ENCODE results near the gene RPL27. TPM values are rescaled to one million over a fixed set of nuclear protein-coding genes. Genes with fewer than 3 reads are reported as not detected.

RPL27 gene
- total and polyA plus RNA-seq, 2 donors (not counting 1 experiment from before 2014, with no cell fraction given) = 902 to 3,346 TPM

DNA sequence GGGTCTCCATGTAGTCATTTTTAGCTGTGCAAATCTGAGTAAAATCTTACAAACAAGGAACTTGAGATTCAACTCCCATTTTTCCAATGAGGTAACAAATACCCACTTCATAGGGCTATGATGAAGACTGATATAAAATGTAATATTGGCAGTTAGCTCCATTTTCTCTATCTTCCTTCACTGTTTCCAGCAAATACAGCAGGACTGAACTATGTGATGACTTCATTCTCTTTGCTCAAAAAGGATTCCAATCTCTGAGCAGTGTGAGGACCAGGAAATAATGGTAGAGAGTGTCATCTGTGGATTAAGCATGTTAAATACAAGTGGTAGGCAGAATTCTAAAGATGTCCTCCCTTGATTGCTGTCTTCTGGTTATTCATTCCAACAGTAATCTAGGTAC lies 45.1 kb downstream of the RPL27 start:
- no peaks in the 10 kb centered on the region for H3K36me3 ChIP-seq (ENCODE audit: control insufficient read depth, insufficient read depth, low read length)
- H3K9ac ChIP-seq (ENCODE audit: insufficient read depth, low read length) = no peak overlapping the region
- H3K27ac ChIP-seq (ENCODE audit: insufficient read depth, low read length) = no peak overlapping the region
- peak in 1 of 2 donors; percentile 33 for DNase-seq (ENCODE audit: low read depth in 2 of 2)
- no peak overlapping the region for H2AFZ ChIP-seq (ENCODE audit: low read length)
- no peaks in the 10 kb centered on the region for H3K79me2 ChIP-seq (ENCODE audit: control insufficient read depth, insufficient read depth, low read length)
- H3K4me1 ChIP-seq (ENCODE audit: control insufficient read depth, extremely low read depth, insufficient read depth, low read length) = no peaks in the 10 kb centered on the region
- H4K20me1 ChIP-seq (ENCODE audit: control insufficient read depth, extremely low read depth, insufficient read depth, low read length) = no peaks in the 10 kb centered on the region
- H3K9me3 ChIP-seq (ENCODE audit: control insufficient read depth, insufficient read depth, low read depth, low read length) = no peaks in the 10 kb centered on the region
- H3K27me3 ChIP-seq (ENCODE audit: control insufficient read depth, insufficient read depth, low read length) = no peaks in the 10 kb centered on the region
- no peak overlapping the region for H3K4me2 ChIP-seq (ENCODE audit: extremely low read depth, insufficient read depth, low read length)
- TF ChIP-seq EZH2 (IDR thresholded peaks at IDR 0.05; ENCODE audit: low read length, missing control alignments) (no peak), CTCF (conservative IDR thresholded peaks at IDR 0.05 in 1 of 2, IDR thresholded peaks at IDR 0.05 in 1 of 2; ENCODE audit: low read depth in 1 of 2, low read length in 2 of 2) (no peak)
- no peak overlapping the region for H3K4me3 ChIP-seq (replicated peaks in 1 of 4; ENCODE audit: control extremely low read depth in 1 of 4, insufficient read depth in 1 of 4, low read depth in 3 of 4, low read length in 4 of 4)

- Histone ChIP-seq H3K36me3 (ENCODE audit: control insufficient read depth, insufficient read depth, low read length) (no peaks in the 10 kb centered on the region), H3K4me3 (replicated peaks in 1 of 4; ENCODE audit: control extremely low read depth in 1 of 4, insufficient read depth in 1 of 4, low read depth in 3 of 4, low read length in 4 of 4) (no peak overlapping the region), H4K20me1 (ENCODE audit: control insufficient read depth, extremely low read depth, insufficient read depth, low read length) (no peaks in the 10 kb centered on the region), H3K27me3 (ENCODE audit: control insufficient read depth, insufficient read depth, low read length) (no peaks in the 10 kb centered on the region), H3K4me2 (ENCODE audit: extremely low read depth, insufficient read depth, low read length) (no peak overlapping the region), H3K4me1 (ENCODE audit: control insufficient read depth, extremely low read depth, insufficient read depth, low read length) (no peaks in the 10 kb centered on the region), H2AFZ (ENCODE audit: low read length) (no peak overlapping the region), H3K79me2 (ENCODE audit: control insufficient read depth, insufficient read depth, low read length) (no peaks in the 10 kb centered on the region), H3K27ac (ENCODE audit: insufficient read depth, low read length) (no peak overlapping the region), H3K9me3 (ENCODE audit: control insufficient read depth, insufficient read depth, low read depth, low read length) (no peaks in the 10 kb centered on the region), H3K9ac (ENCODE audit: insufficient read depth, low read length) (no peak overlapping the region)
- TF ChIP-seq CTCF (conservative IDR thresholded peaks at IDR 0.05 in 1 of 2, IDR thresholded peaks at IDR 0.05 in 1 of 2; ENCODE audit: low read depth in 1 of 2, low read length in 2 of 2) = no peak
- no peak for TF ChIP-seq EZH2 (IDR thresholded peaks at IDR 0.05; ENCODE audit: low read length, missing control alignments)
- no peak for DNase-seq (ENCODE audit: low read depth in 2 of 2)
These were observed 45.8 kb downstream of the RPL27 start for GRCh38 chr17:43044024-43044423.

DNA sequence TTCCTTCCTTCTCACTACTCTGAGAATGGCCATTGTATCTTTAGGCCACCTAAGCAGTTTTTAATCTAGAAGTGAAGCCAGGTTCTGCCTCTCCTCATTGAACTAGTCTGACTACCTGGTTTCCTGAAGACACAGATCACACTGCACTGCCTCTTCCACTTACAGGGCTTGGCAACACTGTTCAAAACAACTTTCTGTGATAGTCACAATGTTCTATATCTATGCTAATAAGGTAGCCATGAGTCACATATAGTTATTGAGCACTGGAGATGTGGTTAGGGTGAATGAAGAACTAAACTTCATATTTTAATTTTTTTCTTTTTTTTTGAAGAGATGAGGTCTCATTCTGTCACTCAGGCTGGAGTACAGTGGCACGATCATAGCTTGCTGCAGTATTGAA lies 53.8 kb downstream of the RPL27 start:
- peak in 1 of 2 donors; percentile 19 for DNase-seq (ENCODE audit: low read depth in 2 of 2)
- Histone ChIP-seq H3K4me1 (ENCODE audit: control insufficient read depth, extremely low read depth, insufficient read depth, low read length) (no peaks in the 10 kb centered on the region), H2AFZ (ENCODE audit: low read length) (no peak overlapping the region), H3K4me3 (replicated peaks in 1 of 4; ENCODE audit: control extremely low read depth in 1 of 4, insufficient read depth in 1 of 4, low read depth in 3 of 4, low read length in 4 of 4) (no peak overlapping the region), H3K9me3 (ENCODE audit: control insufficient read depth, insufficient read depth, low read depth, low read length) (no peaks in the 10 kb centered on the region), H3K4me2 (ENCODE audit: extremely low read depth, insufficient read depth, low read length) (no peak overlapping the region), H3K36me3 (ENCODE audit: control insufficient read depth, insufficient read depth, low read length) (no peaks in the 10 kb centered on the region), H4K20me1 (ENCODE audit: control insufficient read depth, extremely low read depth, insufficient read depth, low read length) (no peaks in the 10 kb centered on the region), H3K27me3 (ENCODE audit: control insufficient read depth, insufficient read depth, low read length) (no peaks in the 10 kb centered on the region), H3K27ac (ENCODE audit: insufficient read depth, low read length) (no peak overlapping the region), H3K79me2 (ENCODE audit: control insufficient read depth, insufficient read depth, low read length) (no peaks in the 10 kb centered on the region), H3K9ac (ENCODE audit: insufficient read depth, low read length) (no peak overlapping the region)
- TF ChIP-seq CTCF (conservative IDR thresholded peaks at IDR 0.05 in 1 of 2, IDR thresholded peaks at IDR 0.05 in 1 of 2; ENCODE audit: low read depth in 1 of 2, low read length in 2 of 2) = no peak
- no peak for TF ChIP-seq EZH2 (IDR thresholded peaks at IDR 0.05; ENCODE audit: low read length, missing control alignments)

Other genes starting within 250 kb of the RPL27 start
- gene RAMP2, start 237.2 kb upstream of the RPL27 start, total RNA-seq = 0.17 and 0.26 TPM in 2 replicates
- 0.17 and 0.45 TPM in 2 replicates for gene RAMP2, start 237.2 kb upstream of the RPL27 start, polyA plus RNA-seq
- 43.6 and 44.7 TPM in 2 replicates for gene VPS25, start 225.0 kb upstream of the RPL27 start, total RNA-seq
- 92.7 and 121 TPM in 2 replicates for gene VPS25, start 225.0 kb upstream of the RPL27 start, polyA plus RNA-seq
- under 0.01 and 0.51 TPM in 2 replicates for gene WNK4, start 217.8 kb upstream of the RPL27 start, total RNA-seq
- 0.35 and 0.84 TPM in 2 replicates for gene WNK4, start 217.8 kb upstream of the RPL27 start, polyA plus RNA-seq
- gene COA3, start 199.7 kb upstream of the RPL27 start, total RNA-seq = 53.5 and 59.8 TPM in 2 replicates
- gene COA3, start 199.7 kb upstream of the RPL27 start, polyA plus RNA-seq = 80.3 and 97.1 TPM in 2 replicates
- gene CNTD1, start 199.6 kb upstream of the RPL27 start, total RNA-seq = 0.26 and 0.66 TPM in 2 replicates
- gene CNTD1, start 199.6 kb upstream of the RPL27 start, polyA plus RNA-seq = 0.14 TPM in 1 of 2 replicates, not detected in the other
- 97.3 and 150 TPM in 2 replicates for gene BECN1, start 174.1 kb upstream of the RPL27 start, total RNA-seq
- gene BECN1, start 174.1 kb upstream of the RPL27 start, polyA plus RNA-seq = 87.4 and 90.4 TPM in 2 replicates
- gene PSME3, start 165.0 kb upstream of the RPL27 start, total RNA-seq = 44.9 and 50.7 TPM in 2 replicates
- 133 and 177 TPM in 2 replicates for gene PSME3, start 165.0 kb upstream of the RPL27 start, polyA plus RNA-seq
- 0.26 and 0.33 TPM in 2 replicates for gene AOC2, start 153.8 kb upstream of the RPL27 start, total RNA-seq
- gene AOC2, start 153.8 kb upstream of the RPL27 start, polyA plus RNA-seq = 0.09 and 0.12 TPM in 2 replicates
- gene AOC3, start 147.2 kb upstream of the RPL27 start, total RNA-seq = 0.17 and 0.26 TPM in 2 replicates
- 0.23 and 3.5 TPM in 2 replicates for gene AOC3, start 147.2 kb upstream of the RPL27 start, polyA plus RNA-seq
- gene G6PC1, start 97.6 kb upstream of the RPL27 start, total RNA-seq = not detected in 2 replicates
- gene G6PC1, start 97.6 kb upstream of the RPL27 start, polyA plus RNA-seq = not detected in 2 replicates
- gene AARSD1, start 34.0 kb upstream of the RPL27 start, total RNA-seq = 17.7 and 21.6 TPM in 2 replicates
- gene AARSD1, start 34.0 kb upstream of the RPL27 start, polyA plus RNA-seq = 37.3 and 51.2 TPM in 2 replicates
- gene PTGES3L, start 18.3 kb upstream of the RPL27 start, total RNA-seq = 0.17 TPM in 1 of 2 replicates, not detected in the other
- gene PTGES3L, start 18.3 kb upstream of the RPL27 start, polyA plus RNA-seq = 0.24 and 1.7 TPM in 2 replicates
- 7.7 and 8.8 TPM in 2 replicates for gene RUNDC1, start 17.9 kb upstream of the RPL27 start, total RNA-seq
- 6.3 and 8.0 TPM in 2 replicates for gene RUNDC1, start 17.9 kb upstream of the RPL27 start, polyA plus RNA-seq
- gene IFI35, start 8.4 kb downstream of the RPL27 start, total RNA-seq = 31.3 and 34.5 TPM in 2 replicates
- gene IFI35, start 8.4 kb downstream of the RPL27 start, polyA plus RNA-seq = 33.4 and 52.0 TPM in 2 replicates
- gene VAT1, start 24.0 kb downstream of the RPL27 start, total RNA-seq = 259 and 297 TPM in 2 replicates
- gene VAT1, start 24.0 kb downstream of the RPL27 start, polyA plus RNA-seq = 234 and 362 TPM in 2 replicates
- 0.77 and 0.99 TPM in 2 replicates for gene RND2, start 26.8 kb downstream of the RPL27 start, total RNA-seq
- 0.54 and 0.95 TPM in 2 replicates for gene RND2, start 26.8 kb downstream of the RPL27 start, polyA plus RNA-seq
- gene BRCA1, start 126.9 kb downstream of the RPL27 start, total RNA-seq = 5.1 and 9.9 TPM in 2 replicates
- 7.5 and 18.3 TPM in 2 replicates for gene BRCA1, start 126.9 kb downstream of the RPL27 start, polyA plus RNA-seq
- gene NBR1, start 172.8 kb downstream of the RPL27 start, total RNA-seq = 93.2 and 134 TPM in 2 replicates
- 82.9 and 91.8 TPM in 2 replicates for gene NBR1, start 172.8 kb downstream of the RPL27 start, polyA plus RNA-seq
- gene TMEM106A, start 213.5 kb downstream of the RPL27 start, total RNA-seq = 0.77 and 1.5 TPM in 2 replicates
- 6.7 and 9.3 TPM in 2 replicates for gene TMEM106A, start 213.5 kb downstream of the RPL27 start, polyA plus RNA-seq
- not detected in 2 replicates for gene CCDC200, start 230.2 kb downstream of the RPL27 start, total RNA-seq
- not detected in 2 replicates for gene CCDC200, start 230.2 kb downstream of the RPL27 start, polyA plus RNA-seq
- gene RNU2-1, start 235.6 kb downstream of the RPL27 start, total RNA-seq = not detected in 2 replicates
- gene RNU2-1, start 235.6 kb downstream of the RPL27 start, polyA plus RNA-seq = not detected in 2 replicates